BJ (cell line): ENCODE data around the gene TCOF1. TPM values are rescaled to one million over a fixed set of nuclear protein-coding genes. Genes with fewer than 3 reads are reported as not detected.

Experiments used
- CTCF ChIA-PET: fragments of 350-600 bp; formaldehyde crosslinking; extraction: SDS; loops from one replicate; lab custom pipeline; 2021; ENCODE audit warnings: antibody characterized with exemption, inconsistent platforms; lab: Yijun Ruan, JAX
- POLR2A ChIA-PET: fragments of 300-600 bp; sonication (Branson Sonifier 250); formaldehyde crosslinking; extraction: SDS; loops from one replicate; lab custom pipeline; 2021; ENCODE audit warnings: antibody characterized with exemption; lab: Charles Lee
- DNase-seq: peaks from one replicate; pipeline ENCODE4 v3.0.0-alpha.2; 2011; ENCODE audit warnings: low read depth
- H3K27me3 ChIP-seq: 2 replicates; pipeline ENCODE4 v1.6.0; 2011; ENCODE audit warnings: low read length; ENCODE audit not compliant: control insufficient read depth, insufficient read depth
- H3K36me3 ChIP-seq: 2 replicates; pipeline ENCODE4 v1.5.1; 2011; ENCODE audit warnings: low read length; ENCODE audit not compliant: control insufficient read depth, insufficient read depth
- H3K4me3 ChIP-seq: 2 replicates; pipeline ENCODE4 v1.5.1; 2011; ENCODE audit warnings: low read depth, mild to moderate bottlenecking, control low read depth, low read length
- CTCF ChIP-seq: IDR thresholded peaks from 2 replicates; pipeline ENCODE4 v1.5.1; 2011; ENCODE audit warnings: low read depth, mild to moderate bottlenecking, control low read depth, inconsistent platforms, low read length, moderate library complexity; ENCODE audit not compliant: insufficient read depth
- polyA plus RNA-seq: library from polyadenylated mRNA; depleted of rRNA; stranded (reverse); fragments of >200 nt; gene quantifications from 2 replicates; pipeline ENCODE4 v1.2.3, GENCODE V29; 2011

TCOF1 gene
- polyA plus RNA-seq, 1 experiment = 9.7 TPM

- H3K4me3 ChIP-seq = peak overlapping the region; percentile 90
- TF ChIP-seq CTCF = no peak
- peaks cover 15% of the 10 kb centered on the region for H3K36me3 ChIP-seq
- DNase-seq = no peak
- no peaks in the 10 kb centered on the region for H3K27me3 ChIP-seq
- CTCF ChIA-PET = interaction anchor here (1.1 to 1.4 kb wide), 2 partner anchors 18 to 76 kb away, joined by 3 to 4 read pairs; no protein-coding TSS in a partner anchor
- POLR2A ChIA-PET = no interaction called here
Observed at GRCh38 chr5:150358261-150359095, 981 bp downstream of the TCOF1 start.

- TF ChIP-seq CTCF = no peak
- peaks cover 19% of the 10 kb centered on the region for H3K36me3 ChIP-seq
- no peaks in the 10 kb centered on the region for H3K27me3 ChIP-seq
- no peak for DNase-seq
- H3K4me3 ChIP-seq = no peak overlapping the region
- POLR2A ChIA-PET = interaction anchor here (0.5 kb wide), 1 partner anchor 677 kb away, joined by 3 read pairs; no protein-coding TSS in a partner anchor
- CTCF ChIA-PET = interaction anchor here (2.8 kb wide), 1 partner anchor 11 kb away, joined by 16 read pairs; no protein-coding TSS in a partner anchor
Observed at GRCh38 chr5:150361301-150361700, 3.8 kb downstream of the TCOF1 start.

GRCh38 chr5:150363185-150363584 lies 5.7 kb downstream of the TCOF1 start:
- Histone ChIP-seq H3K4me3 (no peak overlapping the region), H3K36me3 (peaks cover 25% of the 10 kb centered on the region), H3K27me3 (no peaks in the 10 kb centered on the region)
- ChIA-PET POLR2A (no interaction called here), CTCF (interaction anchor here (1.0 to 2.8 kb wide), 2 partner anchors 13 to 160 kb away, joined by 3 to 16 read pairs; no protein-coding TSS in a partner anchor)
- no peak for DNase-seq
- TF ChIP-seq CTCF = no peak

GRCh38 chr5:150364004-150364403 lies 6.5 kb downstream of the TCOF1 start:
- no peak for DNase-seq
- Histone ChIP-seq H3K36me3 (peaks cover 32% of the 10 kb centered on the region), H3K27me3 (no peaks in the 10 kb centered on the region), H3K4me3 (no peak overlapping the region)
- no peak for TF ChIP-seq CTCF
- POLR2A ChIA-PET = no interaction called here
- CTCF ChIA-PET = interaction anchor here (0.7 to 2.8 kb wide), 4 partner anchors 12 to 188 kb away, joined by 4 to 16 read pairs (median 7); no protein-coding TSS in a partner anchor

- CTCF ChIA-PET = interaction anchor here (0.6 kb wide), 1 partner anchor 382 kb away, joined by 3 read pairs; no protein-coding TSS in a partner anchor
- H3K36me3 ChIP-seq = peaks cover 37% of the 10 kb centered on the region
Observed at GRCh38 chr5:150368526-150368925, 11.0 kb downstream of the TCOF1 start.

More at GRCh38 chr5:150368526-150368925, 11.0 kb downstream of the TCOF1 start:
- POLR2A ChIA-PET = no interaction called here
- TF ChIP-seq CTCF = no peak
- no peaks in the 10 kb centered on the region for H3K27me3 ChIP-seq
- H3K4me3 ChIP-seq = no peak overlapping the region
- no peak for DNase-seq
